Osteocyte (in vitro differentiated cells): ENCODE results near the gene HYOU1. TPM values are rescaled to one million over a fixed set of nuclear protein-coding genes. Genes with fewer than 3 reads are reported as not detected.

Source experiments
- DNase-seq: peaks from one replicate; pipeline ENCODE4 v3.0.0; 2021; ENCODE audit warnings: mixed read lengths; ENCODE audit not compliant: unreplicated experiment; ENCODE audit errors: extremely low spot score
- H3K27ac Mint-ChIP-seq: one replicate; pipeline ENCODE4 v1.8.0; 2021; ENCODE audit warnings: mild to moderate bottlenecking, mixed read lengths; ENCODE audit not compliant: unreplicated experiment
- H3K27me3 Mint-ChIP-seq: one replicate; pipeline ENCODE4 v1.8.0; 2021; ENCODE audit warnings: mixed read lengths; ENCODE audit not compliant: unreplicated experiment
- H3K36me3 Mint-ChIP-seq: one replicate; pipeline ENCODE4 v1.8.0; 2021; ENCODE audit warnings: mixed read lengths; ENCODE audit not compliant: unreplicated experiment
- H3K4me1 Mint-ChIP-seq: one replicate; pipeline ENCODE4 v1.8.0; 2021; ENCODE audit warnings: mixed read lengths; ENCODE audit not compliant: unreplicated experiment
- H3K4me3 Mint-ChIP-seq: one replicate; pipeline ENCODE4 v1.8.0; 2021; ENCODE audit warnings: mild to moderate bottlenecking, moderate library complexity, mixed read lengths; ENCODE audit not compliant: unreplicated experiment
- H3K9me3 Mint-ChIP-seq: one replicate; pipeline ENCODE4 v1.8.0; 2021; ENCODE audit warnings: mixed read lengths; ENCODE audit not compliant: unreplicated experiment
- total RNA-seq: library from RNA; stranded (reverse); gene quantifications from 2 replicates; pipeline ENCODE4 v1.2.1, GENCODE V29; 2021
- TF ChIP-seq, protein P1 (sequence below): fragments of 200-600 bp; sonication (generic); IDR thresholded peaks from 2 replicates; pipeline ENCODE4 v1.5.0; 2021; ENCODE audit warnings: antibody characterized with exemption, mild to moderate bottlenecking, moderate library complexity

The HYOU1 gene
- total RNA-seq, 1 donor from 2014 or later, result 168 TPM

DNA sequence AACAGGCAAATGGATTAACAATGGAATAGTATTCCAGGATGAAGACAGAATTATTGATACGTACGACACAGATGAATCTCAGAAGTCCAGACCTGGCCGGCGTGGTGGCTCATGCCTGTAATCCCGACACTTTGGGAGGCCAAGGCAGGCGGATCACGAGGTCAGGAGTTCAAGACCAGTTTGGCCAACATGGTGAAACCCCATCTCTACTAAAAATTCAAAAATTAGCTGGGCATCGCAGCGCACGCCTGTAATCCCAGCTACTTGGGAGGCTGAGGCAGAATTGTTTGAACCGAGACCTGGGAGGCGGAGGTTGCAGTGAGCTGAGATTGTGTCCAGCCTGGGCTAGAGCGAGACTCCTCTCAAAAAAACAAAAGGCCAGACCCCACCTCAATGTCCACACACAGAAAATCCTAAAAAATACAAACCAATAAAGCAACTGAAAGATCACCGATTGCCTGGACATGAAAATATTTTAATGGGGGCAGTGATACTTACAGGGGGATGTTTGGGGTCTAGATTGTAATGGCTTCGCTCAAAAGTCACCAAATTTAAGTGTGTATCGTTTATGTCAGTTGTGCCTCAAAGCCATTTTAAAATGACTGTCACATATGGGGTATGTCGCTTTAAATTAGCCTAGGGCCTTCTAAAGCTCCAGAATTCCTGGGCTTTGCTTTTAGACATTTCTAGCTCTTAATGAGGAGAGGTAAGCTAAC is 42.6 kb downstream of the HYOU1 start:
- H3K27ac Mint-ChIP-seq, result peak overlapping the region; percentile 14

DNA sequence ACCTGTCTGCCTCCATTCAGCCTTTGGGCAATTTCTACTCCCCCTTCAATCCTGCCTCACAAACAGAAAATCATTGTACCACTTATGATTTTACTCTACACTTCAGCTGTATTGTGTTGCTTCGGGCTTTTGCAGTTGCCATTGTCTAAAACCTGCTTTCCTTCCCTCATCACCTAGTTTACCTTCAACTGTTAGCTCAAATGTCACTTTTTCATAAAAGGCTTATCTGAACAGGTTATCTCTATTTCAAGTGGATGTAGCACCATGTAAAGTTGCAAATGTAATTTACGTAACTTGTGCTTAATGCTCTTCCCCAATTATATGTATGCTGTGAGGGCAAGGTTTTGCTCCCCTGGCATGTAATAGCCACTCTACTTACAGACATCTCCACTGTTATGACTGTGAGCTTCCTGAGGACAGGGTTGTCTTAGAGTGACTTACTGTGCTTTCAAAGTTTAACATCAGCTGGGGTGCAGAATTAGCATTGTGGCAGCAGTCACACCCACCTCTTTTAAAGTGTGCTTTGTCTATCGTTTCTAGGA is 44.3 kb downstream of the HYOU1 start:
- peaks cover 16% of the 10 kb centered on the region for H3K4me1 Mint-ChIP-seq
- TF ChIP-seq, protein P1, sequence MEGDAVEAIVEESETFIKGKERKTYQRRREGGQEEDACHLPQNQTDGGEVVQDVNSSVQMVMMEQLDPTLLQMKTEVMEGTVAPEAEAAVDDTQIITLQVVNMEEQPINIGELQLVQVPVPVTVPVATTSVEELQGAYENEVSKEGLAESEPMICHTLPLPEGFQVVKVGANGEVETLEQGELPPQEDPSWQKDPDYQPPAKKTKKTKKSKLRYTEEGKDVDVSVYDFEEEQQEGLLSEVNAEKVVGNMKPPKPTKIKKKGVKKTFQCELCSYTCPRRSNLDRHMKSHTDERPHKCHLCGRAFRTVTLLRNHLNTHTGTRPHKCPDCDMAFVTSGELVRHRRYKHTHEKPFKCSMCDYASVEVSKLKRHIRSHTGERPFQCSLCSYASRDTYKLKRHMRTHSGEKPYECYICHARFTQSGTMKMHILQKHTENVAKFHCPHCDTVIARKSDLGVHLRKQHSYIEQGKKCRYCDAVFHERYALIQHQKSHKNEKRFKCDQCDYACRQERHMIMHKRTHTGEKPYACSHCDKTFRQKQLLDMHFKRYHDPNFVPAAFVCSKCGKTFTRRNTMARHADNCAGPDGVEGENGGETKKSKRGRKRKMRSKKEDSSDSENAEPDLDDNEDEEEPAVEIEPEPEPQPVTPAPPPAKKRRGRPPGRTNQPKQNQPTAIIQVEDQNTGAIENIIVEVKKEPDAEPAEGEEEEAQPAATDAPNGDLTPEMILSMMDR, result no peak
- H3K27me3 Mint-ChIP-seq, result no peaks in the 10 kb centered on the region
- peaks cover 32% of the 10 kb centered on the region for H3K36me3 Mint-ChIP-seq
- no peak overlapping the region for H3K4me3 Mint-ChIP-seq
- no peak for DNase-seq
- H3K27ac Mint-ChIP-seq, result no peak overlapping the region
- H3K9me3 Mint-ChIP-seq, result no peaks in the 10 kb centered on the region

More for the DNA sequence above, 42.6 kb downstream of the HYOU1 start:
- Mint-ChIP-seq H3K4me1 (peaks cover 17% of the 10 kb centered on the region), H3K36me3 (peaks cover 28% of the 10 kb centered on the region), H3K4me3 (no peak overlapping the region), H3K9me3 (no peaks in the 10 kb centered on the region), H3K27me3 (no peaks in the 10 kb centered on the region)
- no peak for DNase-seq
- TF ChIP-seq, protein P1, result no peak

DNA sequence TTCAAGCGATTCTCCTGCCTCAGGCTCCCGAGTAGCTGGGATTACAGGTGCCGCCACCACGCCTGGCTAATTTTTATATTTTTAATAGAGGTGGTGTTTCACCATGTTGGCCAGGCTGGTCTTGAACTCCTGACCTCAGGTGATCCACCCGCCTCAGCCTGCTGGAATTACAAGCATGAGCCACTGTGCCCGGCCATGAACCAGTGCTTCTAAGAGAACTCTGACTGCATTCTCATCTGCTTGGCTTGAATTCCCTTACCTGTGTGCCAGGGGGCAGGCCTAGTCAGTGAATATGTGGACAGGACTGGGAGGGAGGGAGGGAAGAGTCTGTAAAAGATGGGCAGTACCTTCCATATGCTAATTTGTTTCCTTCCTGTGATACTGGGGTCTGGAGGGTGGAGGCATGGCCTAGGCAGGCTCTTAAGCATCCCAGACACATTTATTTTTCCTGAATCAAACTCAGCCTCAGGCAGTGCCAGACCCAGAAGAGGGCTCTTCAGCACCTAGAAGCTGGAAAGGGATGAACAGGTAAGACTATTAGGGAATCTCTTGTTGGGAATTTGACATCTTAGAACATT is 45.4 kb downstream of the HYOU1 start:
- DNase-seq, result no peak
- TF ChIP-seq, protein P1, result no peak
- Mint-ChIP-seq H3K4me3 (no peak overlapping the region), H3K36me3 (peaks cover 36% of the 10 kb centered on the region), H3K9me3 (no peaks in the 10 kb centered on the region), H3K27ac (no peak overlapping the region), H3K4me1 (peaks cover 6% of the 10 kb centered on the region), H3K27me3 (no peaks in the 10 kb centered on the region)

DNA sequence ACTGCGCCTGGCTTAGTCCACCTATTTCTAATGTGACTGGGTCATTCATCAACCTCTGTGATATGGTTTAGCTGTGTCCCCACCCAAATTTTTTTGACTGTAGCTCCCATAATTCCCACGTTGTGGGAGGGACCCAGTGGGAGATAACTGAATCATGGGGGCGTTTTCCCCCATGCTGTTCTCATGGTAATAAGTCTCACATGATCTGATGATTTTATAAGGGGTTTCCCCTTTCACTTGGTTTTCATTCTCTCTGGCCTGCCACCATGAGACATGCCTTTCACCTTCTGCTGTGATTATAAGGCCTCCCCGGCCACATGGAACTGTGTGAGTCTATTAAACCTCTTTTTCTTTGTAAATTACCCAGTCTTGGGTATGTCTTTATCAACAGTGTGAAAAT is 50.3 kb downstream of the HYOU1 start:
- no peak for DNase-seq
- Mint-ChIP-seq H3K4me3 (no peak overlapping the region), H3K27ac (no peak overlapping the region), H3K9me3 (no peaks in the 10 kb centered on the region), H3K4me1 (no peaks in the 10 kb centered on the region), H3K36me3 (peaks cover 17% of the 10 kb centered on the region), H3K27me3 (no peaks in the 10 kb centered on the region)
- TF ChIP-seq, protein P1, result no peak

DNA sequence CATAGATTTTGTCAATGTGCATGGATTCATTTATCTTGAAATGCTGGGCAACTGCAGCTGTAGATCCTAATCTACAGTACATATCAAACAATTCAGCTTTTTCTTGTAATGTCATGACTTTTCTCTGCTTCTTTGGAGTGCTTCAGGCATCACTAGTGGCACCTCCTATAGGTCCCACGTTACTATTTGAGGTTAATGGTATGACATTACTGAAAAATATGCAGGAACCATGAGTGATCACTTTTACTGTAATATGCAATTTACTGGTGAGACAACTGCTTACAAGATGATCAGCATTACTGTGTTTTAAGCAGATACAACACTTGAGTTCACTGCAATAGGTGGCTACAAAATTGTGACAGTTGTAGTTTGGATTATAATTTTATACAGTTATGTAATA is 56.1 kb downstream of the HYOU1 start:
- DNase-seq, result no peak
- H3K9me3 Mint-ChIP-seq, result no peaks in the 10 kb centered on the region
- no peak overlapping the region for H3K27ac Mint-ChIP-seq

More for the DNA sequence above, 56.1 kb downstream of the HYOU1 start:
- TF ChIP-seq, protein P1, result no peak
- Mint-ChIP-seq H3K36me3 (peaks cover 19% of the 10 kb centered on the region), H3K4me3 (no peak overlapping the region), H3K27me3 (no peaks in the 10 kb centered on the region), H3K4me1 (peaks cover 28% of the 10 kb centered on the region)
